Activated CD8-positive, alpha-beta memory T cell treated with anti-CD3 and anti-CD28 coated beads, Interleukin-2, amount 10 ng/mL, durations not matched to agents 7 days and 5 days (primary cell): ENCODE results near the gene STEAP4. TPM values are rescaled to one million over a fixed set of nuclear protein-coding genes. Genes with fewer than 3 reads are reported as not detected.

Experiments
- ATAC-seq: fragments of 150-1000 bp; cut with Tn5 transposase; one replicate; pipeline ENCODE4 v1.10.0; 2021; ENCODE audit warnings: moderate library complexity
- CTCF ChIA-PET: fragments of 350-600 bp; sonication (Branson Sonifier 250); formaldehyde crosslinking; loops from one replicate; lab custom pipeline; 2021; ENCODE audit warnings: antibody characterized with exemption; lab: Charles Lee
- DNase-seq: peaks from one replicate; pipeline ENCODE4 v3.0.0-alpha.2; 2020
- H3K27ac Mint-ChIP-seq: one replicate; pipeline ENCODE4 v1.8.0; 2021; ENCODE audit warnings: mild to moderate bottlenecking, mixed read lengths
- H3K27me3 Mint-ChIP-seq: one replicate; pipeline ENCODE4 v1.8.0; 2021; ENCODE audit warnings: mixed read lengths
- H3K36me3 Mint-ChIP-seq: one replicate; pipeline ENCODE4 v1.8.0; 2021; ENCODE audit warnings: mild to moderate bottlenecking, mixed read lengths
- H3K4me1 Mint-ChIP-seq: one replicate; pipeline ENCODE4 v1.8.0; 2021; ENCODE audit warnings: mixed read lengths
- H3K4me3 Mint-ChIP-seq: one replicate; pipeline ENCODE4 v1.8.0; 2021; ENCODE audit warnings: mild to moderate bottlenecking, moderate library complexity, mixed read lengths
- H3K9me3 Mint-ChIP-seq: one replicate; pipeline ENCODE4 v1.8.0; 2022; ENCODE audit warnings: low read depth, mixed read lengths
- total RNA-seq, 2 experiments: library from RNA; stranded (reverse); gene quantifications; one replicate each; pipeline ENCODE4 v1.2.3, GENCODE V29; 2021

Gene STEAP4
- total RNA-seq, 2 experiments from 2014 or later: 0.05 TPM; not detected in 1

DNA sequence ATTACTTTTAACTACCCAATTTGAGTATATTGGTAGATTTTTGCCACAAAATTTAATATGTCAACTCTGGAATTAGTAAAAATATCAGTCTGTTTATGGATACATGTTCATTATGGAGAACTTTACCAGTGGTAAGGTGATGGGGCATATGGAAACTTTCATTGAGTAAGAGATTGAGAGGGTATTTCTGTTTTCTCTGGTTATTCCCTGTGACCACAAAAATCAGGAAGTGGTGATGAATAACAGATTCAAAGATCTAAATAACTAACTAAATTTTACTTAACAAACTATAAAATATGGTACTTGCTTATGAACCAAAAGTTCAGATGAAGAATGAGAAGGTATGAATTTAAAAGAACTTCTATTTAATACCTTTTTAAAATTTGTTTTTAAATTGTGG is 22.1 kb upstream of the STEAP4 start:
- Mint-ChIP-seq H3K4me1 (no peaks in the 10 kb centered on the region), H3K9me3 (no peaks in the 10 kb centered on the region), H3K27me3 (peaks cover 2% of the 10 kb centered on the region), H3K27ac (no peak overlapping the region), H3K36me3 (no peaks in the 10 kb centered on the region), H3K4me3 (no peak overlapping the region)
- CTCF ChIA-PET: no interaction called here
- ATAC-seq: no peak
- DNase-seq: no peak

DNA sequence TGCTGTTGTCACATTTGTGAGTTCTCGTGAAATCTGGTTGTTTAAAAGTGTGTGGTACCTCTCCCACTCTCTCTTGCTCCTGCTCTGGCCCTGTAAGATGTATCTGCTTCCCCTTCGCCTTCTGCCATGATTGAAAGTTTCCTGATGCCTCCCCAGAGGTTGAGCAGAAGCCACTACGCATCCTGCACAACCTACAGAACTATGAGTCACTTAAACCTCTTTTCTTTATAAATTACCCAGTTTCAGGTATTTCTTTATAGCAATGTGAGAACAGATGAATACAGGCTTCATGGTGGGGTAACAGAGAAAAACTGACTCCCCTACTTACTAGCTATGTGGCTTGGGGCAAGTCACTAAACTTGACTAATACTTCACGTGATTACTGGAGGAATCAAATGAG is 18.0 kb upstream of the STEAP4 start:
- no peak for ATAC-seq
- no peaks in the 10 kb centered on the region for H3K9me3 Mint-ChIP-seq
- CTCF ChIA-PET: no interaction called here
- DNase-seq: no peak
- H3K36me3 Mint-ChIP-seq: no peaks in the 10 kb centered on the region
- no peaks in the 10 kb centered on the region for H3K27me3 Mint-ChIP-seq
- H3K4me3 Mint-ChIP-seq: no peak overlapping the region
- H3K4me1 Mint-ChIP-seq: no peaks in the 10 kb centered on the region
- no peak overlapping the region for H3K27ac Mint-ChIP-seq

GRCh38 chr7:88322151-88322550 is 15.5 kb upstream of the STEAP4 start:
- CTCF ChIA-PET: no interaction called here
- ATAC-seq (no peak), DNase-seq (no peak)
- Mint-ChIP-seq H3K4me1 (no peaks in the 10 kb centered on the region), H3K27ac (no peak overlapping the region), H3K27me3 (no peaks in the 10 kb centered on the region), H3K4me3 (no peak overlapping the region), H3K36me3 (no peaks in the 10 kb centered on the region), H3K9me3 (no peaks in the 10 kb centered on the region)

- Mint-ChIP-seq H3K27me3 (no peaks in the 10 kb centered on the region), H3K4me3 (no peak overlapping the region), H3K9me3 (no peaks in the 10 kb centered on the region), H3K4me1 (no peaks in the 10 kb centered on the region), H3K36me3 (no peaks in the 10 kb centered on the region), H3K27ac (no peak overlapping the region)
- DNase-seq (no peak), ATAC-seq (no peak)
- CTCF ChIA-PET: interaction anchor here (1.2 kb wide), 1 partner anchor 13 kb away, joined by 4 read pairs; no protein-coding TSS in a partner anchor
These were observed 15.0 kb upstream of the STEAP4 start for GRCh38 chr7:88321694-88322093.

DNA sequence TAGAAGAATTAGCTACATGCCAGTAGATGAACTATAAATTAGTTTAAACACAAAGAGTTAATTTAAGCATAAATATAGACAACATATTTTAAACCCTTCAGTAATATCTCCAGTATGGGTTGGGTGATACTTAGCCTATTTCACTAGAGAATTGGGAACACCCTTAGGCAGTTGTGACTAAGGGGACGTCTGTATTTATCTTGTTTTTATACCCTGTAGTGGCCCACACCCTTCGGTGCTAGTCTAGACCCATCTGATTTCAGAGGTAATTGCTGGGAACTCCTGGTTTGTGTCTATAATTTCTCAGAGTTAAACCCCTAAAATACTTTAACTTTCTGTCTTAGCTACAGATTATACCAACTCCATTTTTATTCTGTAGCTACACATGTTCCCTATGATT is 11.5 kb upstream of the STEAP4 start:
- H3K27ac Mint-ChIP-seq: no peak overlapping the region
- ATAC-seq: no peak
- CTCF ChIA-PET: no interaction called here

GRCh38 chr7:88317422-88317821 is 10.7 kb upstream of the STEAP4 start:
- Mint-ChIP-seq H3K36me3 (no peaks in the 10 kb centered on the region), H3K9me3 (no peaks in the 10 kb centered on the region), H3K4me1 (no peaks in the 10 kb centered on the region), H3K27me3 (peaks cover 9% of the 10 kb centered on the region), H3K27ac (no peak overlapping the region), H3K4me3 (no peak overlapping the region)
- ATAC-seq (no peak), DNase-seq (no peak)
- CTCF ChIA-PET: no interaction called here

More for the DNA sequence above, 11.5 kb upstream of the STEAP4 start:
- Mint-ChIP-seq H3K4me3 (no peak overlapping the region), H3K4me1 (no peaks in the 10 kb centered on the region), H3K36me3 (no peaks in the 10 kb centered on the region), H3K27me3 (peaks cover 9% of the 10 kb centered on the region), H3K9me3 (no peaks in the 10 kb centered on the region)
- DNase-seq: no peak

GRCh38 chr7:88316456-88316855 is 9.8 kb upstream of the STEAP4 start:
- Mint-ChIP-seq H3K4me3 (no peak overlapping the region), H3K27ac (no peak overlapping the region), H3K4me1 (no peaks in the 10 kb centered on the region), H3K9me3 (no peaks in the 10 kb centered on the region), H3K27me3 (peaks cover 12% of the 10 kb centered on the region), H3K36me3 (no peaks in the 10 kb centered on the region)
- ATAC-seq (no peak), DNase-seq (no peak)
- CTCF ChIA-PET: no interaction called here

DNA sequence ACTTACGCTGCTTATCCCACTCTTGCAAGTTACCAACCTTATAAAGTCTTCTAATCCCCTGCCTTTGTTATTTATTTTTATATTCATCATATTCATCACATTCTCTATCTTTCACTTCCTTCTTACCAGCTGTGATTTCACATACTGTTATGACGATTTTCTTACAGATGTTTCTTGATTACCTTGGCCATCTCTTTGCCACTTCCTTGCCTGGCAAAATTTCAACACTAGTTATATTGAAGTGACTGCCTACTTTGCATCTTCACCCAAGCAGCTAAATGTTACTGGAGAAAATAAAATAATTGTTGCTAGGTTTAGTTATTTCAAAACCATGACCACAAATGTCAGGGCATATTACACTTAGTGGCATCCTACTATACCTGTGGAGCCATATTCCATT is 8.8 kb upstream of the STEAP4 start:
- CTCF ChIA-PET: no interaction called here

DNA sequence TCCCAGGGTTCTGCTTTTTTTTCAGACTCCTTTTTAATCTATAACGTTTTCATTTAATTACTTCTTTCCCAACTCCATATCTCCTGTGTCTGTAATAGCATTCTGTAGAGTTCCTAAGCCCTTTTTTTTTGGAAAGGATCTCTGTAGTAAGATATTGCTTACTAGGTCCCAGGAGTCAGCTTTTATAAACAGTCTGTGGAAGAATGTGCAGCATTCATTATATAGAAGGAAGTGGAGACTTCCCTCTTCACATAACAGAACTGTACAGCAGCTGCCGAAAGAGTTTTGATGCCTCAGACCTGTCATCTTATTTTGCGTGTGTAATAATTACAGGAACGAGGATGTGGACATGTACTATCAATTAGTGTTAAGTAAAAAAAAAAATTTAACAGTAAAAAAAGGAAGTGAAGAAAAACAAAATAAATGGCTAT is 7.4 kb upstream of the STEAP4 start:
- H3K27me3 Mint-ChIP-seq: peaks cover 13% of the 10 kb centered on the region
- ATAC-seq (no peak), DNase-seq (no peak)
- no peak overlapping the region for H3K4me3 Mint-ChIP-seq
- no peaks in the 10 kb centered on the region for H3K9me3 Mint-ChIP-seq
- no peak overlapping the region for H3K27ac Mint-ChIP-seq
- CTCF ChIA-PET: no interaction called here
- no peaks in the 10 kb centered on the region for H3K4me1 Mint-ChIP-seq
- no peaks in the 10 kb centered on the region for H3K36me3 Mint-ChIP-seq

More for the DNA sequence above, 8.8 kb upstream of the STEAP4 start:
- H3K36me3 Mint-ChIP-seq: no peaks in the 10 kb centered on the region
- H3K4me3 Mint-ChIP-seq: no peak overlapping the region
- no peak overlapping the region for H3K27ac Mint-ChIP-seq
- H3K27me3 Mint-ChIP-seq: peaks cover 12% of the 10 kb centered on the region
- DNase-seq (no peak), ATAC-seq (no peak)
- no peaks in the 10 kb centered on the region for H3K9me3 Mint-ChIP-seq
- H3K4me1 Mint-ChIP-seq: no peaks in the 10 kb centered on the region

DNA sequence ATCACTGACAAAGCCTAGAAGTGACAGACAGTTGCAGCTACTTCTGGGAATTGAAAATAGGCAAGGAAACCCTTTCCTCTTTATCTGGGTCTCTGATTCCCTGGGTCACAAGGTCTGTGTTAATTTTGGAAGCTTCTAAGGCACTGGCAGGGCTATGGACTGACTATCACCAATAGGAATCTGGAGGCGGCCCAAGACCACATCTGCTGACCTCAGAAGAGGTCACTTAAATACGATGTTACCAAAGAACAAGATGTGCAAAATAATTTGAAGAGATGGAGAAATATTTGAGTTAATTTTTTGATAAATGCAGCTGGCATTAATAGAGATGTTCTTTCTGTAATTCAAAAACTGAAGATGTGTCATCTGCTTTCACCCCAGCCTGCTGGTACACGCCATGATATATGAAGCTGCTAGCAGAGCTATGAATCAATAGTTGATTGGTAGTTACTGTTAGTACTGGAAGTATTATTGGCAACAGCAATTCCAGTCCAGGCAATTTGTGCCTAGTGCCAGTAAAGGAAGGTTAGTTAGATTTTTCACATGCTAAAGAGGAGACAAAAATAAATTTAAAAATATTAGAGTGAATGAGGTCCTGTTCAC is 5.5 kb upstream of the STEAP4 start:
- no peaks in the 10 kb centered on the region for H3K36me3 Mint-ChIP-seq
- no peaks in the 10 kb centered on the region for H3K4me1 Mint-ChIP-seq
- ATAC-seq: no peak
- H3K9me3 Mint-ChIP-seq: no peaks in the 10 kb centered on the region
- H3K27me3 Mint-ChIP-seq: peaks cover 22% of the 10 kb centered on the region
- CTCF ChIA-PET: no interaction called here
- no peak overlapping the region for H3K4me3 Mint-ChIP-seq
- DNase-seq: no peak
- H3K27ac Mint-ChIP-seq: no peak overlapping the region

GRCh38 chr7:88311675-88312036 is 5.0 kb upstream of the STEAP4 start:
- DNase-seq (no peak), ATAC-seq (no peak)
- Mint-ChIP-seq H3K27me3 (peaks cover 27% of the 10 kb centered on the region), H3K9me3 (no peaks in the 10 kb centered on the region), H3K27ac (no peak overlapping the region), H3K36me3 (no peaks in the 10 kb centered on the region), H3K4me3 (no peak overlapping the region), H3K4me1 (peaks cover 4% of the 10 kb centered on the region)
- CTCF ChIA-PET: no interaction called here

DNA sequence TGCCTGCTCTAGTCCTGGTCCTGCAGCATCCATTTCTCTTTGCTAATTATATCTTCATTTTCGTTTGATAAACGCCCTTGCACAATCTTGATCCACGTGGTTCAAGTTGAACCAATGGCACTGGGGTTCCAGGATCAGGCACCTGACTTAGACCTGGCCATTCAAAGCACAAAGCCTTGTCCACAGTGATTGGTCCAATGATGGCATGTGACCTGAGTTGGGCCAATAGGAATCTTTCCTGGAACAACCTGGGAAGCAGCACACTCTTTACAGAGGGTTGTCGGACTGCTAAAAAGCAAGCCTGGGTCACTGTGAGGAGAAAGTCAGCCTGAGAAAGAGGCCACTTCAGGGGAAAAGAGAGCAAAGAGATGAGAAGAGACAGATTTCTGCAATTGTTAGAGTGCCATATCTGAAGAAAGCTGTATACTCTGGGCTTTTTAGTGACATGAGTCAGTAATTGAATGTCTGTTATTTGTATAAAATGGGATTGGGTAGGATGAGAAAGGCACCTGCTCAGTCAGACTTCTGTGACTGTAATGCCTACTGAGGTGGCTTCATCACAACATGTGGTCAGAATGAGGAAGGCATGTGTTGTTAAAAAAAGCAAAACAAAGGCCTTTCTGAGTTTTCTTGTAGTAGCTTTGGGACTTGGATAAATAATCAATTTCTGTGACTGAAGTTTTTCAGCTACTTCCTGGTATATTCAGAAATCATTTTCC is 4.4 kb upstream of the STEAP4 start:
- Mint-ChIP-seq H3K9me3 (no peaks in the 10 kb centered on the region), H3K4me3 (no peak overlapping the region)

DNA sequence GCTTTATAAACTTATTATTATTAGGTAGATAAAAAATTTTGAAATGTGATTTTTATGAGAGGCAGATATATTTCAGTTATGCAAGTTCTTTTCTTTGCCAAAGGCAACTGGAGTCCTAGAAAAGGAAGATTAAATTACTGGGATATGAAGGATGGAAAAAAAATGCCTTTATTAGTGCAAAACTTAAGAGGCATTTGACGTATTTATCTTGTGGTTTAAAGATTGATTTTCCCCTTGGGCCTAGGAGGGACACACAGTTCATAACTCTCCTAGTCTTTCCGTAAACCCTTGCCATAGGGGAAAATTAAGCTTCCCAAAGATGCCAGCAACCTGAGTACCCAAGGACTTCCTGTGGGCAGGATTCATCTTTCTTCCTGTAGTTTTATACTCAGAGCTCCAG is 3.1 kb upstream of the STEAP4 start:
- ATAC-seq: no peak
- DNase-seq: no peak
- Mint-ChIP-seq H3K36me3 (no peaks in the 10 kb centered on the region), H3K27me3 (peaks cover 38% of the 10 kb centered on the region), H3K4me3 (no peak overlapping the region), H3K27ac (no peak overlapping the region), H3K4me1 (peaks cover 7% of the 10 kb centered on the region), H3K9me3 (no peaks in the 10 kb centered on the region)
- CTCF ChIA-PET: no interaction called here

More for the DNA sequence above, 4.4 kb upstream of the STEAP4 start:
- Mint-ChIP-seq H3K4me1 (peaks cover 7% of the 10 kb centered on the region), H3K36me3 (no peaks in the 10 kb centered on the region), H3K27ac (no peak overlapping the region), H3K27me3 (peaks cover 32% of the 10 kb centered on the region)
- CTCF ChIA-PET: no interaction called here
- DNase-seq (no peak), ATAC-seq (no peak)

- H3K4me1 Mint-ChIP-seq: peaks cover 7% of the 10 kb centered on the region
- H3K9me3 Mint-ChIP-seq: no peaks in the 10 kb centered on the region
- CTCF ChIA-PET: interaction anchor here (1.2 to 1.3 kb wide), 2 partner anchors 8 to 38 kb away, joined by 3 to 4 read pairs; no protein-coding TSS in a partner anchor
- ATAC-seq (no peak), DNase-seq (no peak)
- H3K36me3 Mint-ChIP-seq: no peaks in the 10 kb centered on the region
- H3K4me3 Mint-ChIP-seq: no peak overlapping the region
- H3K27ac Mint-ChIP-seq: no peak overlapping the region
- H3K27me3 Mint-ChIP-seq: peaks cover 33% of the 10 kb centered on the region
These were observed 1.1 kb upstream of the STEAP4 start for GRCh38 chr7:88307823-88308222.
